ENCODE measurements around the gene ZNF316. TPM values are rescaled to one million over a fixed set of nuclear protein-coding genes. Genes with fewer than 3 reads are reported as not detected.

ZNF316 gene
- total RNA-seq, 1 donor from 2014 or later = 16.3 TPM

Other genes starting within 250 kb of the ZNF316 start
- gene DAGLB, start 189.4 kb upstream of the ZNF316 start, total RNA-seq = 22.5 and 27.1 TPM in 2 replicates
- 72.1 and 90.6 TPM in 2 replicates for gene KDELR2, start 153.2 kb upstream of the ZNF316 start, total RNA-seq
- 0.26 TPM in 2 replicates for gene GRID2IP, start 85.9 kb upstream of the ZNF316 start, total RNA-seq
- 92.1 and 94.6 TPM in 2 replicates for gene ZDHHC4, start 59.9 kb upstream of the ZNF316 start, total RNA-seq
- gene INTS15, start 47.3 kb upstream of the ZNF316 start, total RNA-seq = 7.0 and 7.4 TPM in 2 replicates
- gene ZNF853, start 21.7 kb upstream of the ZNF316 start, total RNA-seq = 0.26 and 0.53 TPM in 2 replicates
- gene ZNF12, start 69.6 kb downstream of the ZNF316 start, total RNA-seq = 12.6 and 16.4 TPM in 2 replicates
- gene RSPH10B2, start 116.8 kb downstream of the ZNF316 start, total RNA-seq = 0.51 TPM in 1 of 2 replicates, not detected in the other
- gene CCZ1B, start 189.0 kb downstream of the ZNF316 start, total RNA-seq = 57.7 and 84.0 TPM in 2 replicates